ENCODE results near the gene PLN.

The PLN gene

GRCh38 chr6:118542184-118542952 lies 5.7 kb upstream of the PLN start (continued):
- TF ChIP-seq ZIC2 (tag by site-specific recombination; IDR thresholded peaks at IDR 0.05) = no peak
- no peak for TF ChIP-seq ZNF768 (tag by site-specific recombination; IDR thresholded peaks at IDR 0.05)
- TF ChIP-seq ZNF202 (tag by site-specific recombination; IDR thresholded peaks at IDR 0.05; ENCODE audit: borderline replicate concordance) = no peak

GRCh38 chr6:118544105-118544504 lies 4.0 kb upstream of the PLN start:
- H3K9me3 ChIP-seq (ENCODE audit: control insufficient read depth, insufficient read depth, low read depth, low read length) = no peaks in the 10 kb centered on the region
- no peaks in the 10 kb centered on the region for H3K36me3 ChIP-seq (ENCODE audit: control insufficient read depth in 2 of 2, insufficient read depth in 1 of 2, low read length in 2 of 2)
- ChIA-PET POLR2A (no interaction called here), CTCF (no interaction called here)
- no peak overlapping the region for H3K27ac ChIP-seq (ENCODE audit: extremely low read depth, low read depth, low read length)
- TF ChIP-seq PRDM10 (tag by site-specific recombination; IDR thresholded peaks at IDR 0.05) (peak; percentile 64), OVOL3 (tag by site-specific recombination; IDR thresholded peaks at IDR 0.05) (no peak), ZNF10 (tag by site-specific recombination; IDR thresholded peaks at IDR 0.05) (no peak), PRDM6 (tag by site-specific recombination; IDR thresholded peaks at IDR 0.05) (peak; percentile 21; the same call in 1 of the 2 replicates), GFI1B (tag by site-specific recombination; IDR thresholded peaks at IDR 0.05) (no peak), ZNF248 (tag by site-specific recombination; IDR thresholded peaks at IDR 0.05) (no peak)
- no peak overlapping the region for H3K4me3 ChIP-seq (ENCODE audit: low read depth, low read length)
- peaks cover 6% of the 10 kb centered on the region for H3K4me1 ChIP-seq (ENCODE audit: control insufficient read depth, insufficient read depth, low read length)

GRCh38 chr6:118546164-118546879 lies 1.8 kb upstream of the PLN start:
- Histone ChIP-seq H3K9me3 (ENCODE audit: control insufficient read depth, insufficient read depth, low read depth, low read length) (no peaks in the 10 kb centered on the region), H3K27ac (ENCODE audit: extremely low read depth, low read depth, low read length) (no peak overlapping the region), H3K36me3 (ENCODE audit: control insufficient read depth in 2 of 2, insufficient read depth in 1 of 2, low read length in 2 of 2) (no peaks in the 10 kb centered on the region), H3K4me3 (ENCODE audit: low read depth, low read length) (no peak overlapping the region), H3K4me1 (ENCODE audit: control insufficient read depth, insufficient read depth, low read length) (peaks cover 6% of the 10 kb centered on the region)
- POLR2A ChIA-PET = interaction anchor here (0.5 kb wide), 1 partner anchor 60 kb away, joined by 3 read pairs; no protein-coding TSS in a partner anchor
- CTCF ChIA-PET = interaction anchor here (1.0 to 2.2 kb wide), 3 partner anchors 34 to 260 kb away, joined by 3 to 12 read pairs (median 4); no protein-coding TSS in a partner anchor
- TF ChIP-seq ZNF433 (tag by site-specific recombination; IDR thresholded peaks at IDR 0.05; ENCODE audit: low read depth) (no peak), ZBTB7A (tag by site-specific recombination; IDR thresholded peaks at IDR 0.05; ENCODE audit: low read depth) (no peak), ZBTB44 (tag by site-specific recombination; IDR thresholded peaks at IDR 0.05) (no peak), ZNF404 (tag by site-specific recombination; IDR thresholded peaks at IDR 0.05) (no peak), REST (tag by site-specific recombination; IDR thresholded peaks at IDR 0.05) (no peak), ZNF629 (tag by site-specific recombination; IDR thresholded peaks at IDR 0.05) (no peak)
